Hepatic stellate cell (primary cell): ENCODE measurements around the gene VPS18.

ENCODE experiments used
- DNase-seq: peaks from one replicate; pipeline ENCODE4 v3.0.0; 2011; ENCODE audit warnings: low spot score

The VPS18 gene

DNA sequence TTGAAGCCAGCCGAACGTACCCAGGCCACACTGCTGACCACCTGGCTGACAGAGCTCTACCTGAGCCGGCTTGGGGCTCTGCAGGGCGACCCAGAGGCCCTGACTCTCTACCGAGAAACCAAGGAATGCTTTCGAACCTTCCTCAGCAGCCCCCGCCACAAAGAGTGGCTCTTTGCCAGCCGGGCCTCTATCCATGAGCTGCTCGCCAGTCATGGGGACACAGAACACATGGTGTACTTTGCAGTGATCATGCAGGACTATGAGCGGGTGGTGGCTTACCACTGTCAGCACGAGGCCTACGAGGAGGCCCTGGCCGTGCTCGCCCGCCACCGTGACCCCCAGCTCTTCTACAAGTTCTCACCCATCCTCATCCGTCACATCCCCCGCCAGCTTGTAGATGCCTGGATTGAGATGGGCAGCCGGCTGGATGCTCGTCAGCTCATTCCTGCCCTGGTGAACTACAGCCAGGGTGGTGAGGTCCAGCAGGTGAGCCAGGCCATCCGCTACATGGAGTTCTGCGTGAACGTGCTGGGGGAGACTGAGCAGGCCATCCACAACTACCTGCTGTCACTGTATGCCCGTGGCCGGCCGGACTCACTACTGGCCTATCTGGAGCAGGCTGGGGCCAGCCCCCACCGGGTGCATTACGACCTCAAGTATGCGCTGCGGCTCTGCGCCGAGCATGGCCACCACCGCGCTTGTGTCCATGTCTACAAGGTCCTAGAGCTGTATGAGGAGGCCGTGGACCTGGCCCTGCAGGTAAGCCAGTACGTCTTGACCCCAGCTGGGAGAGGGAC, 6.2 kb downstream of the VPS18 start:
- no peak for DNase-seq

DNA sequence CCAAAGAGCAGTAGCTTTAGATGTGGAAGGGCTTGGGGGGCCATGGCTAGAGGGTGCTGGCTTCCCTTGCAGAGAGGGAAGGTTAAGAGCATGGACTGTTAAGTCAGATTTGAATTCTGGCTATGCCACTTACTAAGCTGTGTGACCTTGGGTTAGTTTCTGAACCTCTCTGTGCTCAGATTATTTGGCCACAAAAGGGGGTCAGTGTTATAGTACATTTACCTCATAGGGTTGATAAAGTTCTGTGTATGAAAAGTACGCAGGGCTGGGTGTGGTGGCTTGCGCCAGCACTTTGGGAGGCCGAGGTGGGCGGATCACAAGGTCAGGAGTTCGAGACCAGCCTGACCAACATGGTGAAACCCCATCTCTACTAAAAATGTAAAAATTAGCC, 6.8 kb downstream of the VPS18 start:
- no peak for DNase-seq

DNA sequence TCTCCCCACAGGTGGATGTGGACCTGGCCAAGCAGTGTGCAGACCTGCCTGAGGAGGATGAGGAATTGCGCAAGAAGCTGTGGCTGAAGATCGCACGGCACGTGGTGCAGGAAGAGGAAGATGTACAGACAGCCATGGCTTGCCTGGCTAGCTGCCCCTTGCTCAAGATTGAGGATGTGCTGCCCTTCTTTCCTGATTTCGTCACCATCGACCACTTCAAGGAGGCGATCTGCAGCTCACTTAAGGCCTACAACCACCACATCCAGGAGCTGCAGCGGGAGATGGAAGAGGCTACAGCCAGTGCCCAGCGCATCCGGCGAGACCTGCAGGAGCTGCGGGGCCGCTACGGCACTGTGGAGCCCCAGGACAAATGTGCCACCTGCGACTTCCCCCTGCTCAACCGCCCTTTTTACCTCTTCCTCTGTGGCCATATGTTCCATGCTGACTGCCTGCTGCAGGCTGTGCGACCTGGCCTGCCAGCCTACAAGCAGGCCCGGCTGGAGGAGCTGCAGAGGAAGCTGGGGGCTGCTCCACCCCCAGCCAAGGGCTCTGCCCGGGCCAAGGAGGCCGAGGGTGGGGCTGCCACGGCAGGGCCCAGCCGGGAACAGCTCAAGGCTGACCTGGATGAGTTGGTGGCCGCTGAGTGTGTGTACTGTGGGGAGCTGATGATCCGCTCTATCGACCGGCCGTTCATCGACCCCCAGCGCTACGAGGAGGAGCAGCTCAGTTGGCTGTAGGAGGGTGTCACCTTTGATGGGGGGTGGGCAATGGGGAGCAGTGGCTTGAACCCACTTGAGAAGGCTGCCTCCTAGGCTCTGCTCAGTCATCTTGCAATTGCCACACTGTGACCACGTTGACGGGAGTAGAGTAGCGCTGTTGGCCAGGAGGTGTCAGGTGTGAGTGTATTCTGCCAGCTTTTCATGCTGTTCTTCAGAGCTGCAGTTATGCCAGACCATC, 8.6 kb downstream of the VPS18 start:
- no peak for DNase-seq

DNA sequence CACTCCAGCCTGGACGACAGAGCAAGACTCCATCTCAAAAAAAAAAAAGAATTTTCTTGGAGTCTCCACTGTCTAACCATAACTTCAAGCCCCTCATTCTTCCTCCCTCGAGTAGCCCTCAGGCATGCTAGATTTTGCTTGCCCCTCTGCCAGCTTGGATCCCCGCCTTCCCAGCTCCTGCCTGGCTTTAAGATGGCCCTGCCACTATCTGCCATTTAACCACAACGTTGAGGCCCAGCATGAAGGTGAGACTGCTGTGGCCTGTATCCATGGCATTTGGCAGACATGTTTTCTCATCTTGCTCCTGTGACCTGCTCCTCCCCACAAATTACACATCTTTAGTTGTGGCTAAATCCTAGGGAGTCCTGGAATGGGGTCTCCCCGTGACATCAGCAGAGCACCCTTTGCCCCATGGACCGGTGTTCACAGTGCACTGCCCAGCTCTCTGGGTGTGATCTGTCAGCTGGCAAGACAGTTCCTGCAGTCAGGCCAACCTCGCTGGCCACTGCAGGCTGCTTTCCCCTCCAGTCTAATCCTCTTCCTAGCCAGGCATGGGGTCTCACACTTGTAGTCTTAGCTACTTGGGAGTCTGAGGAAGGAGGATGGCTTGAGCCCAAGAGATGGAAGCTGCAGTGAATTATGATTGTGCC, 10.4 kb downstream of the VPS18 start:
- DNase-seq, result no peak

DNA sequence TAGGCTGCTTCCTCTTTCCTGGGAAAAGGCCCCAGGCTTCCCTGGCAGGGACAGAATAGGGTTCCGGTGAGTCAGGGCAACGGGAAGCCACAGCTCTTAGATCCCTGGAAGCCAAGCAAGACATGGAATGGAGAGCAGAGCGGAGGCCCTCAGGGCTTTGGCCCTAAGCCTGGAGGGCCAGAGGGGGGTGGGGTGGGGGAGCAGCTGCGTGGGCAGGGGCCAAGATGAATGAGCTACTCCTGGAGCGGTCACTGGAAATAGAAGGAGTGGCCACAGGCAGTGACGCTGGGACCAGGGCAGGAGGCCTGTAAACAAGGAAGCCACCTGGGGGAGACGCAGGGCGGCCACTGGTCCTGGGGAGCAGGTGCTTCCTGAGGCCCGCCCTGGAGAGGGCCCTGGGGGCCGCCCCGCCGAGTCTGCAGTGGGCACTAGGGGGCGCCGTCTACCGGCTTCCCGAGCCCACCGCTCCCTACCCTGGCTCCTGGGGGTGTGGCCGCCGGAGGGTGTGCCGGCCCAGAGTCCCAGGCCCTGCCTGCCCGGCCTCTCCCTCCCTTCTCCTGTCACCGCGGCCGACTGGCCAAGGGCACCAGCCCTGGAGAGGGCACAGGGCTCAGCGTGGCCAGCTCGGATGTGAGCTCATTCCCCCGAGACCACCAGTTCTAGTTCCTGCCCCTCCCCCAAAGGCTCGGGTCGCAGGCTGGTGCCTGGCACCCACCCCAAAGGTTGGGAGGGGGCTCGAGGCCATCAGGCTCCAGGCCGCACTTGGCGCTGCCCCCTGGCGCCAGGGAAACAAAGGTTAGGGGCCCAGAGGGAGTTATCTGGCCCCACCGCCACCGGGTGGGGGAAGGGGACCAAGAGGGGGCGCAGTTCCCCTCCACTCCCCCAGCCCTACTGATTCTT, 12.1 kb downstream of the VPS18 start:
- DNase-seq, result peak; percentile 86

DNA sequence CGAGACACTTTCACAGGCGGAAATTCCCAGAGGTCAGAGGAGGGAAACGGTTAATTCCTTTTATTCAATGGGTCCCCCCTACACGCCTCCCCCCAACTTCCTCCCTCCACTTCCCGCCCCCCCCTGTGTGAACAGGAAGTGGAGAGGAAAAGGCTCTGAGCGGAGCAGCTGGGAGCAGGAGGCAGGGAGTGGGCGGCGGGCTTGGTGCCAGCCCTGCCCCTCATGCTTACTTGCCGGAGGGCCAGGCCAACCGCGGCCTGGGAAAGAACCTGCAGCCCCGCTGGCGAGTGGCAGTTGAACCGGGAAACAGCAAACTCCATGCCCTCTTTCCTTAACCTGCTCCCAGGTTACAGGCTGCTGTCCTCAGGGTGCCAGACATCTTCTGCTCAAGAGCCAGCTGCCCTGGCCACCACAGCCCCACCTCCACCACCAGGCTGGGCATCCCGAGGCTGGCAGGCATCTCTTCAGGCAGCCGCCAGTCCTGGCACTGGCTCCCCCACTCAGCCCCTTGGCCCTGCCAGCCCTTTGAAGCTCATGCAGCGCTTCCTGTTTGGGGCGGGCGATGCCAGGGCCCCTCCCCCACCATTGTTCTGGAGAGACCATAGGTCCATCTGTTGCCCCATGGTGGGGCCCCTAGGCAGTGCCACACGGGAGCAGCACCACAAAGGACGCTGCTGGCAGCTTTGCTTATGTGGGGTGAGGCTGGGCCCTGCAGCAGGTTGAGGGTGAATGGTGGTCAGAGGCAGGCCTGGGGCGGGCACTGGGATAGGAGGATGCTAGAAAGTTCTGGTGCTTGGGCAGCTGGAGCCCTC, 12.9 kb downstream of the VPS18 start:
- no peak for DNase-seq

DNA sequence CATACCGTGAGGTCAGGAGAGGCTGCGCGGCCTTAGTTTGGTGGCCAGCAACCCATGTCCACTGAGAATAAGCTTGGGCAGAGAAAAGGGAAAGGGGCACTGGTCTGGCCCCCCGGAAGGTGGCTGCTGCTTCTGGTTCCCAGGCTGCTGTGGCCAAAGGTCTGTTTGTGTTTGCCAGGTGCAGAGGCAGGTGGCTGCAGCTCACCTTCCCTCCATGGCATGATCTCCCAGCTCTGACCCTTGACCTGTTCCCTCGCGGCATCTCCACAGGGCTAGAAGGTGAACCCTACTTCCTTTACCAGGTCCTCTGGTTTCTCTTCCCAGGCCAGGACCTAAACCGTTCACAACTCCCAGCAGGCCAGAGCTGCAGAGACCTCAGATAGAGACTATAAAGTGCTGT, 13.8 kb downstream of the VPS18 start:
- DNase-seq, result no peak

DNA sequence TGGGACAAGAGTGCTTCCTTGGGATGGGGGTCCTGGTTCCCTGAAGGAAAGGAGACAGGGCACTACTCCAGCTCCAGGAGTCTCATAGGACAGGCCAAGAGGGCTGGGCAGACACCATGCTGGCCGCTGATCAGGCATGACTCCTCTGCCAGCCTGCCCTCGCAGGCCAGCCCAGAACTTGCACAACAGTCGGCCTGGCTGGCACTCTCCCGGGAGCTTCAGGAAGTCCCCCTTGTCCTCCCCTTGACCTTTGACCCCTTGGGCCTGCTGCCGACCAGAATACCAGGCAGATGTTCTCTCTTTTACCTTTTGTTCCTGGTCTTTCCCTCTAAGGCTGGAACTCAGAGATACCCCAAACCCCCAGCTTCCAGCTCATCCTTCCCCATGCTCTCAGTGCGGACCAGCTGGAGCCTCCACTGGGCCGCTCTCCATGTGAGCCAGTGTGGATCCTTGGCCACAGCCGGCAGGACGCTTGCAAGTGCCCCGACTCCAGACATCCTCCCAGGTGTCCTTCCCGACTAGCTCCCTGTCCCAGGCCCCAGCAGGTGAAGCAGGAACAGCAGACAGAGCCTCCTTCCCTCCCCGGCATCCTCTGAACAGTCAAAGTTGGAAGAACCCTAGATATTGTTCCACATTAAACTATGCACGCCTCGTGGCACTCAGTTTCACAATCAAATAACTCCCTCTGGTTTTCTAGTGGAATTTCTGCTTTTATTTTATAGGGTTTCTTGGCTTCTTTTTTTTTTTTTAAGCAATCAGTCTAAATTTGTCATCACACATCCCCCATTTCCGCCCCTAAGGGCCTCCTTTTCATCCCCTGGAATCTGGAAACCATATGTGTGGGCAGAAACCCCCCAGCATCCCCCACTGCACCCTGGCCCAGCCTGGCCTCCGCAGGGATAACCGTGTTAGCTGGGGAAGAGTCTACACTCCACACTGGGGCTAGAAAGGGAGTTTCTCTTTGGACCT, 15.7 kb downstream of the VPS18 start:
- no peak for DNase-seq

DNA sequence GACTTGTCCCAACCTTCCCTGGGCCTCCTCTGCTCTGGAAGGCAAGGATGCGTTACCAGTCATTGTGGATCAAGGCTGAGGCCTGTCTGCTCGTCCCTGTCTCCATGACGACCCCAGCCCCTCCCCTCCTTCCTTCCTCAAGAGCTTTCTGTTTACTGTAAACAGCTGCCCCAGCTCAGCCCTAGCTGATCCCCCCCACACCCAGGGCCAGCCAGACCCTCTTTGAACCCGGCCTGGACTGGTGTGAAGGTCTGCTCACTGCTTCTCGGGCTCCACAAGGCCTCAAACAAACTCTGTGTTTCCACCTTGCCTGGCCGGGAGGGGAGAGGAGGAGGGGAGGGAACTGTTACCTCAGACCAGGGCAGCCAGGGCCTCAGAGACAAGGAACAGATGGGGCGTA, 16.9 kb downstream of the VPS18 start:
- DNase-seq, result no peak

DNA sequence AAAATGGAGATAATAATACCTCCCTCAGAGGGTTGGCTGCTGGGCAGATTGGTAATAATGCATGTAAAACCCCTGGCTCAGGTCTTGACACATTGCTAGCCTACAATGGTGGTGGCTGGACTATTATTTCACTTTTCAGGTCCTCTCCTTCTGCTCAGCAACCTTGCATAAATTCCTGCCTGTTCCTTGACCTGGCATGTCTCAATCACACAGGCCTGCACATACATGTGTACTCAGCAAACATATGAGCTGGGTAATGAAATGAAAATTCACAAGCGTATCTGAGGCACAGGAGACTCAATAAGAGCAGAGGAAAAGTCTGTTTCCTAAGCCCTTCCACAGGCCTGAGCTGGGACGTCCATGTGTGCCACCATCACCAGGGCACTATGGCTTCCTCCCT, 17.4 kb downstream of the VPS18 start:
- no peak for DNase-seq

DNA sequence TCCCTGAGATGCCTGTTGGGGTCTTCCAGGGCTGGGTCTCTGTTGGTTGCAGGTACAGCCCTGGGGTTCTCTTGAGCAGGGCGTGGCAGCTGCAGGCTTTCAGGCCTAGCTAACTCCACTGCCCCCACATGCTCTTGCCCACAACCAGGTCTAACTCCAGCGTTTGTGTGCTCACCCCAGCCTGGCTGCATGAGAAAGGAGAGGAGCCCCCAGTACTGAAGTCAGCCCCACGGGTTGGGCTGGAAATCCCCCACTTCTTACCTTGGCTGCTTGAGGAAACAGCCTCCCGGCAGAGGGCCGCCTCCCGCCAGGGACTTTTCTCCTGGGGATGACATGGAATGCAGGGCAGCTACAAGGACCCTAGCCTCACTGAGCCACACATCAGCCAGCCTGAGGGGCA, 18.2 kb downstream of the VPS18 start:
- no peak for DNase-seq

DNA sequence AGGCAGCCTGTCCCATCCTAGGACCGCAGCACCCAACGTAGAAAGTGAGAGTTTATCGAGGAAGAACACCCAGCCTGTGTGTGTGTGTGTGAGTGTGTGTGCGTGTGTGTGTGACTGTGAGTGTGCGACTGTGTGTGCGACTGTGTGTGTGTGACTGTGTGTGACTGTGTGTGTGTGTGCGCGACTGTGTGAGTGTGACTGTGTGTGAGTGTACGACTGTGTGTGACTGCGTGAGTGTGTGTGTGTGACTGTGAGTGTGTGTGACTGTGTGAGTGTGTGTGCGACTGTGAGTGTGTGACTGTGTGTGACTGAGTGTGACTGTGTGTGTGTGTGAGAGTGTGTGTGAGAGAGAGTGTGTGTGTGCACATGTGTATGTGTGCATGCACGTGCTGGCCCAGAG, 19.8 kb downstream of the VPS18 start:
- DNase-seq, result no peak

DNA sequence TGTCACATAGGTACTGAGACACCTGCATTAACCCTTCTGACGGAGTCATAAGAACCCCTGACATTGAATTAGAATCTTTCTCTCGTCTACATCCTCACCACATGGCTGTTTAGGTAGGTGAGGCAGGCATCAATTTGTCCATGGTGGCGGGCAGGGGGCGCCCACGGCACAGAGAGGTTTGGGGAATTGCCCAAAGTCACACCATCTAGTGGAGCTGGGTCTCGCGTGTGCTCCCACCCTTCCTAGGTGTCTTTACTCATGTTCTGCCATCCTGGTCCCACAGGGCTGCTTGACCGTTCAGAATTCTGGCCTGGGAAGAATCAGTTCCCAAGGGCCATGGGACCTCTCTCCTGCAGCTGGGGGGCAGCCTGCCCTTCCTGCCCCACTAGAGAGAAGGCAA, 20.2 kb downstream of the VPS18 start:
- no peak for DNase-seq

DNA sequence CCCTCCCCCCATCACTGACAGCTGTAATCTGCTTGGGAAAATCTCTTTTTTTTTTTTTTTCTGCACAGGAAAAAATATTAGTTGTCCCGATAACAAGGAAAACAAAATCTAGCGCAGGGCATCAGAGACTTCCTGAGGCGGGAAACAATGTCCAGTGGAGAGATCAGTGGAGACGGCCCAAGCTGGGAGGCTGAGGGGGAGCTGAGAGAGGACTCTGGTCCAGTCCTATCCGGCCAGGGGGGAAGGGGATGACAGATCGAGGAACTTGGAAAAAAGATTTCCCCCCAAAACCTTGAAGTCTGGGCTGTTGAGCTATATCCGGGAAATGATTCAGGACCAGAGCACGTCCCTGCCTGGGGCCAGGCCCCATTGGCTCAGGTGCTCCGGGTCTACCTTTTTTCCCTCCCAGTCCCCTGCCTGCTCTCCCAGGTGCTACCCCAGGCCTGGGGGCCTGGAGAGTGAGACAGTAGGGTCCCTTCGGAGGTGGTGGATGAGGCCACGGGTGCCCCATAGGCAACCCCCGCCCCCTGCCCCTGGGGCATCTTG, 20.9 kb downstream of the VPS18 start:
- no peak for DNase-seq

DNA sequence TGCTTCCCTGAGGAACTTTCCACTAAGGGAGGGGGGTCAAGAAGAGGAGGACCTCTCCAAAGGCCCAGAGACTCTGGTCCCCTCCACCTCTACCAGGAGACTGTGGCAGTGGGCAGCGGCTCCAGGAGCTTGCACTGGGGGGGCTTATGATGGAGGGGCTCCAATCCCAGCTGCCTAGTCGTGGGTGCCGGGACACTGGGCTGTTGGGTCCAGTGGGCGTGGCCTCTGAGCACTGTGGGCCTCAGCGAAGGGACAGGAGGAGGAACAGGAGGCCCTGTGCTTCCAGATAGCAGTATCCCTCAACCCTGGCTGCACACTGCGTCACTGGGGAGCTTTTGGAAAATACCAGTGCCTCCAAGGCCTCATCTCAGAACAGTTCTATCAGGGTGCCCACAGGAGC, 21.4 kb downstream of the VPS18 start:
- DNase-seq, result no peak

DNA sequence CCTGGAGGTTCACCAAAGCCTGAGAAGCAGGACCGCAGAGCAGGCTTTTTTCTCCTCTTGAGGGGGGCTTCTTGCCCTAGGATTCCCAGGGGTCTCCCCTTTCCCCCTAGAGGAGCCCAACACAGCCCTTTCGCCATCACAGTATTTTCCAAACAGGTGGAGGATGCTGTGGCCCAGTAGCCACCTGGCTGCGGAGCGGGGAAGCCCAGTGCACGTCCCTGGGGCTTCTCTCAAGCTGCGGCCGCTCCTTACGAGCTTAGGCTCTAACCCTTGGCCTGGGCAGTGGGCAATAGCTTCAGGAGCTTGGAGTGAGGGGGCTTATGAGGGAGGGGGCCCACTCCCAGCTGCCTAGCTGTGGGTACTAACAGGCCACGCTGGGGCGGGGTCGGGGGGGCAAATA, 23.3 kb downstream of the VPS18 start:
- no peak for DNase-seq

DNA sequence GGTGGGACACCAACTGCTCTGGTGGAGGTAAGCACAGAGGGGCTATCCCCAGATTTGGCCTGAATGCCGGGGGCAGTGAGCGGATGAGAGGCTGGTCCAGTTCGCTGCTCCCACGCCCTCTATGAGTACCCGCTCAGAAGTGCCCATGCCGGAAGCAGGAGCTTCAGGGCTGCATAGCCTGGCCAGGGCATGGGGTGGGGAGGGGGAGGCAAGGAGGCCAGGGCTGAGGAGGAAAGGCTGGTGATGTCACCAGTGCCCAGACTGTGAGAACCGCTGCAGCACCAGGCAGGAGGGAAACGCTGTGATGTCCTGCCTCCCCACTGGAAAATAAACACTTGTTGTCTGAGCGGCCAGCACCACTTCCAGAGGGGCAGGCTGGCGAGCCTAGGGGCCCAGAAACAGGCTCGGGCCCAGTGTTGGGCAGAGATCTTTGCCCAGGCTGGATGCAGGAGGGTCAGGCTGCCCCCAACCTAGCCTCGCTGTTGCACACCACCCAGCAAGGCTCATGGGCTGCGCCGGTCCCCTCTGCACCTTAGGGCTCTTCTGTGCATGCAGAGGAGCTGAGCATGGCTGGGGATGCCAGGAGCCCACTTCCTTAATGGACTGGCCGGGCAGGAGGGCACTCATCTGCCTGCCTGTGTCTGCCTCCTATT, 24.0 kb downstream of the VPS18 start:
- no peak for DNase-seq

DNA sequence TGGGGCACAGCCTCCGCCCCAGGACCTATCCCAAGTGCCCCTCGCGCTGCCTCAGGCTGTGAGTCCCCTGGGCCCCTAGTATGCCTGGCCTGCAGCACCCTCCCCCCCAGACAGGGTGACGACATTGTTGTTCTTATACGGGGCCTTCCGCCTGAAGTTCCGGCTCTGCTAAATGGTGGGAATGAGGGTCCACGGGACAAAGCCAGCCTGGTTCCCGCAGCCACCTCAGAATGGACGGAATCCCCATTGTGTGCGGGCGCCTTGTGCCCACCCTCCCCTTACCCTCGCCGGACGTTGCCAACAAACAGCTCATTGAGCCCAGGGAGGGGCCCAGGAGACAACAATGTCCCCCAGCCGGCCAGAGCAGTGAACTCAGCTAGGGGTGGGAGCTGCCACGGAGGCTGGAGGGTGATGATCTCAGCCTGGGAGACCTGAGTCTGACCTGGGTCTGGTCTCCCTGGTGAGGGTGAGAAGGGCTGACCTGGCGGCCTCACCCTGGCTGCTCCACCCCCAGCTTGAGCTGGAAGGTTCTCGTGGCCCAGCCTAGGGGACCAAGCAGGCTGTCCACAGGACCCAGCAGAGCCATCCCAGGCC, 24.6 kb downstream of the VPS18 start:
- no peak for DNase-seq
